RWPE2 (cell line): ENCODE data around the gene JADE2.
A peak's percentile ranks its signal among the peaks of the same experiment; 100 is the strongest.

Experiments
- ATAC-seq: fragments of 200-7000 bp; cut with Tn5 transposase; 3 replicates; pipeline ENCODE4 v1.9.1; 2021; ENCODE audit warnings: low read depth
- DNase-seq: peaks from one replicate; pipeline ENCODE4 v3.0.0-alpha.2; 2020; ENCODE audit warnings: low spot score
- H3K27ac ChIP-seq: fragments of 450-650 bp; 2 replicates; pipeline ENCODE4 v1.5.1; 2017; ENCODE audit warnings: mild to moderate bottlenecking; ENCODE audit not compliant: poor library complexity, severe bottlenecking
- H3K27me3 ChIP-seq: fragments of 250-450 bp; sonication (Bioruptor Pico); 2 replicates; pipeline ENCODE4 v1.5.1; 2021; ENCODE audit warnings: mild to moderate bottlenecking, moderate library complexity; ENCODE audit not compliant: insufficient read depth, poor library complexity, severe bottlenecking
- H3K36me3 ChIP-seq: fragments of 250-450 bp; sonication (Bioruptor Pico); 2 replicates; pipeline ENCODE4 v1.5.1; 2020; ENCODE audit warnings: low read depth, mild to moderate bottlenecking, moderate library complexity
- H3K4me1 ChIP-seq: fragments of 250-450 bp; sonication (Bioruptor Pico); 2 replicates; pipeline ENCODE4 v1.5.1; 2021; ENCODE audit warnings: mild to moderate bottlenecking, moderate library complexity; ENCODE audit not compliant: insufficient read depth, poor library complexity, severe bottlenecking
- H3K4me3 ChIP-seq: fragments of 250-450 bp; sonication (Bioruptor Pico); 2 replicates; pipeline ENCODE4 v1.5.1; 2021; ENCODE audit warnings: mild to moderate bottlenecking, moderate library complexity; ENCODE audit not compliant: severe bottlenecking
- H3K9me3 ChIP-seq: fragments of 250-450 bp; sonication (Bioruptor Pico); 2 replicates; pipeline ENCODE4 v1.5.1; 2021; ENCODE audit warnings: mild to moderate bottlenecking, moderate library complexity; ENCODE audit not compliant: severe bottlenecking
- TF ChIP-seq, protein P1 (sequence below): fragments of 450-650 bp; IDR thresholded peaks from one replicate; pipeline ENCODE4 v1.5.1; 2017; ENCODE audit warnings: mild to moderate bottlenecking, moderate library complexity; ENCODE audit not compliant: poor library complexity, severe bottlenecking

Gene JADE2

DNA sequence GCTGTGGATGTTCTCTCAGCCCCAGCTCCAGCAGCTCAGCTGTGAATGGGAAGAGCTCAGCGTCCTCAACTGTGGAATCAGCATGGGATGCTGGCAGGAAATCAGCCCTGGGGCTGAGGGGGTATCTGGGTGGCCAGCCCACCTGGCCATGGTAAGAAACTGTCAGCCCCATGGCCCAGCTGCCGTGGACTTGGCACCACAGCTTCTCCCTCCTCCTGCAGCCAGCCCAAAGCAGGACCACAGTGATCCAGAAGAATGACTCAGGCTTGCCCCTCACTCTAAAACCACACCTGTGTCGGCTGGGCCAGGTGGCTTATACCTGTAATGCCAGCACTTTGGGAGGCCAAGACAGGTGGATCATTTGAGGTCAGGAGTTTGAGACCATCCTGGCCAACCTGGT, 59.2 kb downstream of the JADE2 start:
- Histone ChIP-seq H3K27ac (no peak overlapping the region), H3K4me3 (no peak overlapping the region), H3K36me3 (peaks cover 10% of the 10 kb centered on the region), H3K9me3 (no peaks in the 10 kb centered on the region), H3K27me3 (no peaks in the 10 kb centered on the region), H3K4me1 (no peaks in the 10 kb centered on the region)
- ATAC-seq (no peak), DNase-seq (no peak)
- TF ChIP-seq, protein P1, sequence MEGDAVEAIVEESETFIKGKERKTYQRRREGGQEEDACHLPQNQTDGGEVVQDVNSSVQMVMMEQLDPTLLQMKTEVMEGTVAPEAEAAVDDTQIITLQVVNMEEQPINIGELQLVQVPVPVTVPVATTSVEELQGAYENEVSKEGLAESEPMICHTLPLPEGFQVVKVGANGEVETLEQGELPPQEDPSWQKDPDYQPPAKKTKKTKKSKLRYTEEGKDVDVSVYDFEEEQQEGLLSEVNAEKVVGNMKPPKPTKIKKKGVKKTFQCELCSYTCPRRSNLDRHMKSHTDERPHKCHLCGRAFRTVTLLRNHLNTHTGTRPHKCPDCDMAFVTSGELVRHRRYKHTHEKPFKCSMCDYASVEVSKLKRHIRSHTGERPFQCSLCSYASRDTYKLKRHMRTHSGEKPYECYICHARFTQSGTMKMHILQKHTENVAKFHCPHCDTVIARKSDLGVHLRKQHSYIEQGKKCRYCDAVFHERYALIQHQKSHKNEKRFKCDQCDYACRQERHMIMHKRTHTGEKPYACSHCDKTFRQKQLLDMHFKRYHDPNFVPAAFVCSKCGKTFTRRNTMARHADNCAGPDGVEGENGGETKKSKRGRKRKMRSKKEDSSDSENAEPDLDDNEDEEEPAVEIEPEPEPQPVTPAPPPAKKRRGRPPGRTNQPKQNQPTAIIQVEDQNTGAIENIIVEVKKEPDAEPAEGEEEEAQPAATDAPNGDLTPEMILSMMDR: no peak

DNA sequence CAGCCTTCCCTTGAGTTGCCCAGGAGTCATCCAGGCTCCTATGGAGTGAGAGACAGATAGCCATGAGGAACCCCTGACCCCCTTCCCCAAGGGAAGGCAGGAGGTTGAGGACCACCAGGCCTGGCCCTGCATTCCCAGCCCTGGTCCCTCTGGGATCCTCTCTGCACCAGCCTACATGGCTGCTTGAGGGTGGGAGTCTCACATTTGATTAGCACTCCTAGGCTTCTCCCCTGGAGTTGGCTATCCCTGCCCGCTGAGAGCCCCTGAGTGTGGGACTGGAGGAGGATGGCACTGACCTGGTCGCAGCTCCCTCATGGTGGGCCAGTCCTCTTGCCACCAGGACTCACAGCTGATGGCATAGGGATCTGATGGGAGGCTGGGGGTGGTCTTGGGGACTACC, 60.5 kb downstream of the JADE2 start:
- Histone ChIP-seq H3K4me1 (no peaks in the 10 kb centered on the region), H3K27me3 (no peaks in the 10 kb centered on the region), H3K9me3 (no peaks in the 10 kb centered on the region), H3K4me3 (no peak overlapping the region), H3K27ac (no peak overlapping the region), H3K36me3 (0 out of 2 replicates have a peak, but pooled peaks cover 1% of the 10 kb centered on the region)
- DNase-seq: no peak
- ATAC-seq: no peak
- TF ChIP-seq, protein P1: no peak

DNA sequence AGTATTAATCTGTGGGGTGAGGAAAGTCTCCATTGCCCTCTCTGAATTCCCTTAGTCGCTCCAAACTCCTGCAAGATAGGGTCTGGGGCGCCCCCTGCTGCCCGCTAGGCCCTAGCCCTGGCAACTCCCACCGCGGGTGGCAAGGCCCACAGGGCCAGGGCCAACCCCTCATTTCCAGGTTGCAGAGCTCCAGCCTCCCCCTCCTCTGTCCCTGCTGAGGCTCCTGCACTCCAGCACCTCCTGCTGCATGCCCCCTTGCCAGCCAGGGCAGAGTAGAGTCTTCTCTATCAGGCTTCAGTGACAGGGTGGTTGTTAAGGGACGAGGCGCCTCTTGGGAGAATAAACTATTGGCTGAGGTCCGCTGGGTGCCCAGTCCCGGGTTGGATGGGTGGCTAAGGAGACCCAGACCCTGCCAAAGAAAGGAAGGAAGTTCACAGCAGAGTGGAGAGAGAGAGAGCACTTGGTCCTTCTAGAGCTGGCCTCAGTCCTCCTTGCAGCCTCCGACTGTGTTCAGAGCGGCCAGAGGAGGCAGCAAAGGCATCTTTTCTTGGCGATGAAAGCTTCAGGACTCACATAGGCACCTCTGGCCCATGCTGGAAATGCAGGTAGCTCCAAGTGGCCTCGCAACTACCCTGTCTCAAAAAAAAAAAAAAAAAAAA, 61.5 kb downstream of the JADE2 start:
- Histone ChIP-seq H3K27ac (no peak overlapping the region), H3K9me3 (no peaks in the 10 kb centered on the region), H3K4me3 (no peak overlapping the region), H3K36me3 (no peaks in the 10 kb centered on the region), H3K27me3 (no peaks in the 10 kb centered on the region), H3K4me1 (peaks cover 10% of the 10 kb centered on the region)
- TF ChIP-seq, protein P1: peak; percentile 95
- DNase-seq: peak; percentile 80
- peak; percentile 77 for ATAC-seq

DNA sequence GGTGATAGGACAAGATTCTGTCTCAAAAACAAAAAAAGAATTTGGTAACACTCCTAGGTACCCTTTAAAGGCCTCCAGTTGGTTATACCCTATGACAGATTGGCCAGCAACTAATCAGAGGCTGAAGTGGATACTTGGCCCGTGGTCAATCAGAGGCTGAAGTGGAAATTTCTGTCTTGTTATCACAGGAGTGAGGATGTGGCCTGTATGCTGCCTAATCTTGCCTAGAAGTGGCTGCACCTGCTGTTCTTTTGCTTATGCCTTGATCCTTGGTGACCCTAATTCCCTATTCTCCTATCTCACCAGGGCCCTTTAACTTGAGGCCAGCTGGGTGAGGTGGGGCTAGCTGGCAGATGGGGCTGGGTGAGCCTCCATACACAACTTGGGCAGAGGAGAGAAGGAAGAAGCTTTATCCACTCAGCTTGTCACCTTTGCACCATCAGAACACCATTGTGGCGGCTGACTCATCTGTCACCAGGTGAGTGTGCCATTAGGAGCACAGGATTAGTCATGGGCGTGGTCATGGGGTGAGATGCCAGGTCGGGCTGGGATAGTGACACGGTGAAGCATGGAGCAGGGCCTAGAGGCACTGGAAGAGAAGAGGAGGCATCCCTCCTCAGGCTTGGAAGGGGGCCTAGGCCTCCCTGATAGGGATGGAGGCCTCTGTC, 65.7 kb downstream of the JADE2 start:
- Histone ChIP-seq H3K36me3 (no peaks in the 10 kb centered on the region), H3K27me3 (no peaks in the 10 kb centered on the region), H3K9me3 (no peaks in the 10 kb centered on the region), H3K4me1 (peaks cover 18% of the 10 kb centered on the region), H3K27ac (no peak overlapping the region), H3K4me3 (no peak overlapping the region)
- no peak for ATAC-seq
- no peak for DNase-seq
- TF ChIP-seq, protein P1: no peak
